Hepatocyte (in vitro differentiated cells): ENCODE results near the gene SLC9A5. TPM values are rescaled to one million over a fixed set of nuclear protein-coding genes. Genes with fewer than 3 reads are reported as not detected.

Experiments used
- DNase-seq: peaks from one replicate; pipeline ENCODE4 v3.0.0-alpha.2; 2016; ENCODE audit warnings: low spot score
- H2AFZ ChIP-seq: fragments of 200-600 bp; sonication (generic); 2 replicates; pipeline ENCODE4 v1.6.0; 2016; ENCODE audit warnings: antibody characterized with exemption, mild to moderate bottlenecking
- H3K27ac ChIP-seq: fragments of 200-600 bp; sonication (generic); 2 replicates; pipeline ENCODE4 v1.5.1; 2016; ENCODE audit warnings: mild to moderate bottlenecking
- H3K27me3 ChIP-seq: fragments of 200-600 bp; sonication (generic); 2 replicates; pipeline ENCODE4 v1.6.1; 2016
- H3K36me3 ChIP-seq: fragments of 200-600 bp; sonication (generic); replicated peaks from 2 replicates; pipeline ENCODE4 v1.5.1; 2016; ENCODE audit warnings: low read depth; ENCODE audit not compliant: insufficient read depth
- H3K4me1 ChIP-seq: fragments of 200-600 bp; sonication (generic); 2 replicates; pipeline ENCODE4 v1.5.1; 2016; ENCODE audit warnings: mild to moderate bottlenecking, moderate library complexity; ENCODE audit not compliant: insufficient read depth
- H3K4me2 ChIP-seq: fragments of 200-600 bp; sonication (generic); 2 replicates; pipeline ENCODE4 v1.6.0; 2016
- H3K4me3 ChIP-seq: fragments of 200-600 bp; sonication (generic); 2 replicates; pipeline ENCODE4 v1.5.1; 2016; ENCODE audit warnings: mild to moderate bottlenecking
- H3K79me2 ChIP-seq: fragments of 200-600 bp; sonication (generic); 2 replicates; pipeline ENCODE4 v1.6.0; 2017; ENCODE audit warnings: mild to moderate bottlenecking
- H3K9me2 ChIP-seq: fragments of 200-600 bp; sonication (generic); replicated peaks from 2 replicates; pipeline ENCODE4 v1.6.0; 2017; ENCODE audit warnings: mild to moderate bottlenecking; ENCODE audit not compliant: insufficient read depth
- H3K9me3 ChIP-seq: fragments of 200-600 bp; sonication (generic); 2 replicates; pipeline ENCODE4 v1.5.1; 2016; ENCODE audit warnings: low read depth, mild to moderate bottlenecking
- H4K20me1 ChIP-seq: fragments of 200-600 bp; sonication (generic); 2 replicates; pipeline ENCODE4 v1.6.0; 2016; ENCODE audit warnings: mild to moderate bottlenecking; ENCODE audit not compliant: insufficient read depth, poor library complexity, severe bottlenecking
- CTCF ChIP-seq: fragments of 200-600 bp; sonication (generic); IDR thresholded peaks from 2 replicates; pipeline ENCODE4 v1.5.1; 2016; ENCODE audit warnings: antibody characterized with exemption, mild to moderate bottlenecking; ENCODE audit not compliant: poor library complexity
- EZH2 ChIP-seq: fragments of 200-600 bp; sonication (generic); IDR thresholded peaks from 2 replicates; pipeline ENCODE4 v1.6.1; 2016; ENCODE audit warnings: antibody characterized with exemption, mild to moderate bottlenecking, borderline replicate concordance
- EZH2phosphoT487 ChIP-seq: fragments of 200-600 bp; sonication (generic); IDR thresholded peaks from one replicate; pipeline ENCODE4 v1.6.1; 2018; ENCODE audit warnings: antibody characterized with exemption, mild to moderate bottlenecking, low read depth, moderate library complexity; ENCODE audit not compliant: unreplicated experiment, severe bottlenecking
- WGBS: methylation state at CpG from one replicate; pipeline ENCODE4 v1.1.6; 2016; ENCODE audit warnings: low lambda C conversion rate; ENCODE audit errors: missing lambda C conversion rate; 5-methylcytosine and 5-hydroxymethylcytosine counted together
- polyA plus RNA-seq: library from polyadenylated mRNA; unstranded; fragments of >200 nt; fragmentation: Nextera tagmentation; extraction: Ambion mirVana; gene quantifications from 2 replicates; pipeline ENCODE4 v1.2.1, GENCODE V29; 2016
- total RNA-seq: library from RNA; depleted of rRNA; stranded (reverse); fragments of >200 nt; gene quantifications from 2 replicates; pipeline ENCODE4 v1.2.3, GENCODE V29; 2014

The SLC9A5 gene
- total and polyA plus RNA-seq, 2 experiments from 2014 or later, result 1.4 to 1.5 TPM

DNA sequence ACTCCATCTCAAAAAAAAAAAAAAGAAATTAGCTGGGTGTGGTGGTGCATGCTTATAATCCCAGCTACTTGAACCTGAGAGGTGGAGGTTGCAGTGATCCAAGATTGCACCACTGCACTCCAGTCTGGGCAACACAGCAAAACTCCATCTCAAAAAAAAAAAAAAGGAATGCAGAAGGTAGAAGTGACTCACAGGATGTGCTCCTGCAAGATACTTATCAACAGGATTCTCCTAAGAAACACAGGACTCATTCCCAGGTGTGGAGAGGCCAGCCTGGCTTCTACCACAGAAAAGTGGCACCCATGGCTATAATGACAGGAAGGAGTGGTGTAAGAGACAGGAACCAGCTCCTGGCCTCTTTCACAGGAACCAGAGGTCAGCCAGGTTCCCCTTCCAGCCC lies 36.0 kb upstream of the SLC9A5 start:
- Histone ChIP-seq H3K27me3 (no peaks in the 10 kb centered on the region), H3K36me3 (no peaks in the 10 kb centered on the region), H3K79me2 (no peaks in the 10 kb centered on the region), H3K4me3 (no peak overlapping the region), H3K4me2 (no peak overlapping the region), H2AFZ (no peak overlapping the region), H3K9me3 (no peaks in the 10 kb centered on the region), H4K20me1 (no peaks in the 10 kb centered on the region), H3K4me1 (no peaks in the 10 kb centered on the region), H3K27ac (no peak overlapping the region), H3K9me2 (no peaks in the 10 kb centered on the region)
- DNase-seq, result no peak
- TF ChIP-seq EZH2phosphoT487 (no peak), EZH2 (no peak), CTCF (no peak)

DNA sequence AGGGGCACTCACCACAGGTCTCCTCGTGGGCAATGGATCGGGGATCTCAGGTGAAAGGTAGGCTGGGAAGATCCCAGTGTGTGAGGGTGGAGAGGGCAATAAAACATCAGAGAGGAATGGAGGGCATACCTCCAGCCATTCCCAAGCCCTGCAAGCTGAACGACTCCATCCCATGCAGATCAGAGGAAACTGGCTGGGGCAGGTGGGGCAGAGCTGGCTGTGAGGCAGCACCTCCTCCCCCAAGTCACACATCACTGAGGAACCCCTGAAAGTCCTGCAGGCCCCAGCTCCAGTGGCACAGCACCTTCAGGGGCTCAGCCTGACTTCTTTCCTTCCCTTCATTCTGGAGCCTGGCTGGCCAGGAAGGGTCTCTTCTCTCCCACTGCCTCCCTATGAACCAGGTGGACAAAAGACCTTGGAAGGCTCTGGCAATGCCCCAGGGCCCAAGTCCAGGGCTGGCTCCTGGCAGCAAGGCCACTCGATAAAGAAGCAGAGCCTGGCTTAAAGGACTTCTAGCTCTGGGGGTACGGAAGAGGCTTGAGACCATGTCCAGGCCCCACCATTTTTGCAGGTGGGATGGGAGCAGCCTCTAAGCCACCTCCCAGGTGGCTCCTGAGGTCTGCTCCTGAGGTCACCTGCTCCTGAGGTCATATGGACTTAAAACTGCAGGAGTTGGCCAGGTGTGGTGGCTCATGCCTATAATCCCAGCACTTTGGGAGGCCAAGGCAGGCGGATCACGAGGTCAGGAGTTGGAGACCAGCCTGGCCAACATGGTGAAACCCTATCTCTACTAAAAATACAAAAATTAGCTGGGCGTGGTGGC lies 35.4 kb upstream of the SLC9A5 start:
- Histone ChIP-seq H3K9me3 (no peaks in the 10 kb centered on the region), H3K4me2 (no peak overlapping the region), H3K36me3 (no peaks in the 10 kb centered on the region), H3K79me2 (no peaks in the 10 kb centered on the region), H4K20me1 (no peaks in the 10 kb centered on the region), H3K4me3 (no peak overlapping the region), H2AFZ (no peak overlapping the region), H3K4me1 (no peaks in the 10 kb centered on the region), H3K27me3 (no peaks in the 10 kb centered on the region), H3K27ac (no peak overlapping the region), H3K9me2 (no peaks in the 10 kb centered on the region)
- TF ChIP-seq EZH2phosphoT487 (no peak), CTCF (no peak), EZH2 (no peak)
- 86% methylated on average over 8 of the region's 8 CpGs for WGBS
- DNase-seq, result no peak

DNA sequence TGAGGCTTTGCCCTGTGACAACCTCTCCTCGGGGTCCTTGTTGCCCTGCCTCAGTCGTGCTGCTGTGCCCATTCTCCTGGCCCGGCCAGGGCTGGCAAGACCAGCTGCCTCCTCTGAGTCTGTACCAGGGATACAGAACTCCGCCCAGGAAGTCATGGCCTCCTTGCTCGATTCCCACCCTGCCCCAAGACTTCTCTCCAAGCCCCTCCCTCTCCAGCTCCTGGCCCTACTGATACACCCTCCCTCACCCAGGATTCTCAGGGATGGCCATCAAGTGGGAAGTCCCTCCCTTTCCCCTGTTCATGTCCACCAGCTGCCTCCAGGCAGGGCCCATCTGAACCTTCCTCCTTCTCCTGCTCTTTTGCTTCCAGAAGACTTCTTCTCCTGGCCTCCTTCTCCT lies 33.1 kb upstream of the SLC9A5 start:
- H3K4me3 ChIP-seq, result no peak overlapping the region
- TF ChIP-seq EZH2phosphoT487 (no peak), EZH2 (no peak), CTCF (no peak)
- H3K27ac ChIP-seq, result no peak overlapping the region
- no peaks in the 10 kb centered on the region for H3K4me1 ChIP-seq
- no peaks in the 10 kb centered on the region for H3K36me3 ChIP-seq
- no peaks in the 10 kb centered on the region for H3K9me2 ChIP-seq
- no peaks in the 10 kb centered on the region for H3K27me3 ChIP-seq
- WGBS, result 83% methylated on average over 4 of the region's 5 CpGs
- no peaks in the 10 kb centered on the region for H4K20me1 ChIP-seq
- no peak overlapping the region for H3K4me2 ChIP-seq
- H3K79me2 ChIP-seq, result no peaks in the 10 kb centered on the region
- no peak overlapping the region for H2AFZ ChIP-seq
- no peaks in the 10 kb centered on the region for H3K9me3 ChIP-seq
- no peak for DNase-seq
